HT1080 (cell line): ENCODE data around the gene MIOX. TPM values are rescaled to one million over a fixed set of nuclear protein-coding genes. Genes with fewer than 3 reads are reported as not detected.
"Not testable (repeated sequence)": the region's sequence is repeated elsewhere in the genome, so short reads cannot be mapped to it uniquely, and the experiment has no call there.

ENCODE experiments used
- DNase-seq: peaks from one replicate; pipeline ENCODE4 v3.0.0-alpha.2; 2015; ENCODE audit warnings: low read depth
- total RNA-seq: library from RNA; depleted of rRNA; stranded (reverse); fragments of >200 nt; shearing (Covaris generic); gene quantifications from 2 replicates; pipeline ENCODE4 v1.2.3, GENCODE V29; 2014; rRNA removed

Gene MIOX
- total RNA-seq, 1 experiment from 2014 or later, result not detected

DNA sequence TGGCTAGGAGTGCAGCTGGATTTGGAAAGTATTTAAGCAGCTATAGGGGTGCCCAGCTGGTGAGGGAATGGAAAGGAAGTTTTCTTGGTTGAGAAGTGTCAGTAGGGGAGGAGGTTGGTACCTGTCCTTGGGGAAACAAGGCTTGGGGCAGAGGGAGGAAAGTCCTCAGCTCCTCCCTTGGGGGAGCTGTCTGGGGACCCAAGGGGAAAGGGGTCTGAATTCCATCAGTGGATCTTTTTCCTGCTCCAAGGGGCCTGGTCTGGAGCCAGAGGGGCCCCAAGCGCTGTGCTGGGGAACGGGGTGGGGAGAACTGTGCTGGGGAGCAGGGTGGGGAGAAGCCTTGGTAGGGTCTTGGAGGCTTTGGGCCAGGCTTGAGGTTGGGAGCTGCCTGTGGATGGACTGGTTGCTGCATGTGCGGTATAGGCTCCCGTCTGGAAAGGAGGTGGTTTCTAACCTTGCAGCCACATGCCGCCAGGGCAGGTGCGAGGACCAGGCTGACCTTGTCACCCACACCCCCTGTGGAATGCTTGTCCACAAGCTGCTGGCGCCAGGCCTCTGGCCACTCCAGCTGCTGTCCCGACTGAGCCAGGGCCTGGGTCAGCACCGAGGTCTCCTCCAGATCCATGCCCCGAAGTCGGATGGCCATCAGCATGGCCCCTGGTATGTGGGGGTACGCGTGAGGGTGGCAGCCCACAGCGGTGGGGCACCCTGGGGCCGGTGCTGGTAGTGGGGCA, 42.2 kb downstream of the MIOX start:
- DNase-seq, result no peak

GRCh38 chr22:50529416-50529896, 42.8 kb downstream of the MIOX start:
- no peak for DNase-seq

DNA sequence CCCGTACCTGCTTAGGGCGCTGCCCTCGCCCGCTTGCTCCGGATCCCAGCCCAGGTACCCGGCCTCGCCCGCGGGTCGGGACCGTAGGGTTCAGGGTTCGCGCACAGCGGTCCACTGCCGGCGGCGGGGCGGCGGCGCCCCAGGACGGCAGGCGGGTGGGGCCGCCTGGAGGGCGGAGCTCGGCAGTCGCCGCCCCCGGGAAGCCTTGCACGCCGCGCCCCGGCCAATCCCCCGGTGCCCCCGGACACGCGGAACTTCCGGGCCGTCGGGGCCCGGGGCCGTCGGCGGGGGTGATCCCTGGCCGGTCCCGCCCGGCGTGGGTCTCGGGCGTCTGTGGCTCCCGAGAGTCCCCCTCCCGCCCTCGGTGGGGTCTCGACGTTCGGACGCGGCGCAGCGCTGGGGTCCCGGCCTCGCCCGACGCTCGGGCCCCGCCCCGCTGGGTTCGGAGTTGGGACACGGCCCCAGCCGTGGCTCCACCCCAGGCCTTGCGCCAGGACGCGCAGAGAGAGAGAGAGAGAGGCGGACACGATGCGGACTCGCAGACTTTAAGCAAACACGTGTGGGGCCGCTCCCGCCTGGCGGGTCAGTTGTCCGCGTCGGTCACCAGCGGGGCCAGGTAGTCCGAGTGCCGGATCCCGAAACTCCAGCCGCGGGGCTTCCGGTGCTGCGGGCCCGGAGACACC, 43.4 kb downstream of the MIOX start, which contains the start of gene TYMP:
Gene TYMP, minus strand, starts transcription at position 116 of the 683 bp plus-strand sequence. CDS start 303 bp downstream, outside the sequence.
- no peak for DNase-seq

GRCh38 chr22:50530580-50530876, 43.9 kb downstream of the MIOX start:
- DNase-seq, result no peak

DNA sequence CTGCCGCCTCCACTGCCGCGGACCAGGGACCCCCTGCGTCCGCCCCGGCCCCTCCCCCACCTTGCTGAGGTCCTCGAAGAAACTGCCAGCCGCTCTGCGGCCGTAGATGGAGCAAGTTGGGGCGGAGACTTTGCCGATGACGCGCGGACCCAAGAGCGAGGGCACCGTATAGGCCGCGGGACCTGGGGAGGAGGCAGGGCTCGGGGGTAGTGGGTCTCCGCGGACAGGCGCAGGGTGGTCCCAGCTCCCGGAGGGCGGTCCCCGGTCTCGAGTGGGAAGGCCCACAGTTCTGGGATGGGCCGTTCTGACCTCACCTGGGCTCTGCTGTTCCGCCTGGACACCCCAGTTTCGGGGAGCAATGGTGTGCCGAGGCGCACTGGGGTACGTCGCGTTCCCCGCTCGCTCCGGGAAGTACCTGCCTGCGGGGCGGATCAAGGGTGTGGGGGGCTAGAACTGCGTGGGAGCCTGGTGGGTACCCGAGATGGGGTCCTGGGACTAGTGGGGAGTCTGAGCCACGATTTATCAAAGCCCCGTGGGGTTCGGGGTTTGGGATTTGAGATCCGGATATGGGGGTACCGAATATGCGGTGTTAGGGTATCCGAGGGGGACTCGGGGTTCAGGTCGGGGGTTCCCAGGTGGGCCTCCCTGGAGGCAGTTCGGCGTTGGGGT, 44.4 kb downstream of the MIOX start:
- no peak for DNase-seq

DNA sequence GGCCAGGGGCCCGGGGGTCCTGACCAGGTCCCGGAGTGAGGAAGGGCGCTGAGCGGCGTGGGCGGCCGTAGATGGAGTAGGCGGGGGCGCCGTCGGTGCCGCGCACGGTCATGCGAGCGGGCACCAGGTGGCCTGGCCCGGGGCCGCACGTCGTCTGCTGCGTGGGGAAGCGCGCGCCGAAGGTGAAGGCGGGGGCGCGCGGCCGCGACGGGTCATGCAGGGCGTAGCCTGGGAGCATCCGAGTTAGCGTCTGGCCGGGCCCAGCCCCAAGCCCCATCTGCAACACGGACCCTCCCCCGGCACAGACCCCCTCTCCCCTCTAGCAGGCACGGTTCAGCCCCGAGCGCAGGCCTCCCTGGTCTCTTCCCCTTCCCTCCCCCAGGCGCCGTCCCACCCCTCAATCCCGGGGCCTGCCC, 44.9 kb downstream of the MIOX start:
- no peak for DNase-seq

- no peak for DNase-seq
Observed at GRCh38 chr22:50531962-50532674, 45.5 kb downstream of the MIOX start.

DNA sequence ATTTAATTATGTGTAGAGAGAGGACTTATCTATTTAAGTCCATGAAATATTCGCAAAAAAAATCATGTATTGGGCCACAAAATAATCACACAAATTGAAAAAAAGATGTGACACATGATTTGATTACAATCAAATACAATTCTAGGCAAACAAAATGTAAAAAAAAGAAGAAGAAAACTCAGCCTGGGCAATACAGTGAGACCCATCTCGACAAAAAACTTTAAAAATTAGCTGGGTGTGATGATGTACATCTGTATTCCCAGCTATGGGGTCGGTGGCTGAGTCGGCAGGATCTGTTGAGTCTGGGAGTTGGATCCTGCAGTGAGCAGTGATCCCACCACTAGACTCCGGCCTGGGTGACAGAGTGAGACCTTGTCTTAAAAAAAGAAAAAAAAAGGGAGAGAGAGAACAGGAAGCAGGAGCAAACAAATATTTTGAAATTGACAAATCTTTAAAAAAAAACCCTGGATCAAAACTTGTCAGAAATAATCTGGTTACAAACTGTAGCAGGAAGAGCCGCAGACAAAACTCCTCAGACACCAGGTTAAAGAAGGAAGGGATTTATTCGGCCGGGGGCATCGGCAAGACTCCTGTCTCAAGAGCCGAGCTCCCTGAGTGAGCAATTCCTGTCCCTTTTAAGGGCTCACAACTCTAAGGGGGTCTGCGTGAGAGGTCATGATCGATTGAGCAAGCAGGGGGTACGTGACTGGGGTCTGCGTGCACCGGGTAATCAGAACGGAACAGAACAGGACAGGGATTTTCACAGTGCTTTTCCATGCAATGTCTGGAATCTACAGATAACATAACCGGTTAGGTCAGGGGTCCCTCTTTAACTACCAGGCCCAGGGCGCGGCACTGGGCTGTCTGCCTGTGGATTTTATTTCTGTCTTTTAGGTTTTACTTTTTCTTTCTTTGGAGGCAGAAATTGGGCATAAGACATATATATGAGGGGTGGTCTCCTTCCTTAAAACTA, 46.5 kb downstream of the MIOX start:
- DNase-seq, result no peak

DNA sequence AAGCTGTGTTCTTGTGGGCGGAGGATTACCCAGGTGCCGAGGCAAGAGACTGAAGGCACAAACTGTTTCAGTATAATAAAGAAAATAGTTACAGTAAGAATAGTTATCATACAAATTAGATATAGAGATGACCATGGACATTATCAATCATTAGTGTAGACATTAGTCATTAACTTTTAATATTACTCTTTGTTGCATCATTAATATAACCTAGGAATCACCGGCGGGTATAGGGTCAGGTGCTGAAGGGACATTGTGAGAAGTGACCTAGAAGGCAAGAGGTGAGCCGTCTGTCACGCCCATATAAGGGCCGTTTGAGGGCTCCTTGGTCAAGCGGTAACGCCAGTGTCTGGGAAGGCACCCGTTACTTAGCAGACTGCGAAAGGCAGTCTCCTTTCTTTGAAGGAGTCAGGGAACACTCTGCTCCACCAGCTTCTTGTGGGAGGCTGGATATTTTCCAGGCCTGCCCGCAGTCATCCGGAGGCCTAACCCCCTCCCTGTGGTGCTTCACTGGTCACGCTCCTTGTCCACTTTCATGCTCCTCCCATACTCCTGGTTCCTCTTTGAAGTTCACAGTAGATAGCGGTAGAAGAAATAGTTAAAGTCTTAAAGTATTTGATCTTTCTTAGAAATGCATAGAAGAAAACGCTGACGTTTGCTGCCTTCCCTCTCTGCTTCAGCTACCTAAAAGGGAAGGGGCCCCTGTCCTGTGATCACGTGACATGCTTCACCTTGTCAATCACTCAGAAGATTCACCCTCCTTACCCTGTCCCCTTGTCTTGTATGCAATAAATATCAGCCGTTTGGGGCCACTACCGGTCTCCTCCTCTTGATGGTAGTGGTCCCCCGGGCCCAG, 47.4 kb downstream of the MIOX start:
- DNase-seq, result not testable (repeated sequence)

DNA sequence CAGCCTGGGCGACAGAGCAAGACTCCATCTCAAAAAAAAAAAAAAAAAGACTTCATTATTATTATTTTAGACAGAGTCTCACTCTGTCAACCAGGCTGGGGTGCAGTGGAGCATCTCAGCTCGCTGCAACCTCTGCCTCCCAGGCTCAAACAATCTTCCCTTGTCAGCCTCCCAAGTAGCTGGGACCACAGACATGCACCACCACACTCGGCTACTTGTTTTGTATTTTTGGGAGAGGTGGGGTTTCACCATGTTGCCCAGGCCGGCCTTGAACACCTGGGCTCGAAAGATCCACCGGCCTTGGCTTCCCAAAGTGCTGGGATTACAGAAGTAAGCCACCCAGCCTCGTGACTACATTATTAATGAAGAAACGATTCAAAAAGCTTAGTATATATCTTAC, 48.5 kb downstream of the MIOX start:
- DNase-seq, result no peak

- DNase-seq, result no peak
Observed at GRCh38 chr22:50536226-50536625, 49.6 kb downstream of the MIOX start.

- DNase-seq, result no peak
Observed at GRCh38 chr22:50537765-50538164, 51.1 kb downstream of the MIOX start.

Other genes with a start within 250 kb of the MIOX start
- gene TUBGCP6, start 241.8 kb upstream of the MIOX start, total RNA-seq, result 13.1 and 14.2 TPM in 2 replicates
- gene HDAC10, start 235.6 kb upstream of the MIOX start, total RNA-seq, result 13.6 and 14.5 TPM in 2 replicates
- 50.1 and 50.6 TPM in 2 replicates for gene MAPK12, start 225.2 kb upstream of the MIOX start, total RNA-seq
- gene MAPK11, start 216.5 kb upstream of the MIOX start, total RNA-seq, result 12.6 and 18.0 TPM in 2 replicates
- gene PLXNB2, start 179.2 kb upstream of the MIOX start, total RNA-seq, result 73.4 and 84.1 TPM in 2 replicates
- gene DENND6B, start 159.8 kb upstream of the MIOX start, total RNA-seq, result 0.13 and 0.31 TPM in 2 replicates
- gene PPP6R2, start 143.5 kb upstream of the MIOX start, total RNA-seq, result 40.0 and 44.6 TPM in 2 replicates
- gene SBF1, start 11.8 kb upstream of the MIOX start, total RNA-seq, result 65.2 and 76.2 TPM in 2 replicates
- gene ADM2, start 5.3 kb upstream of the MIOX start, total RNA-seq, result 0.67 and 0.79 TPM in 2 replicates
- gene LMF2, start 20.8 kb downstream of the MIOX start, total RNA-seq, result 36.7 and 54.3 TPM in 2 replicates
- gene NCAPH2, start 21.4 kb downstream of the MIOX start, total RNA-seq, result 65.3 and 73.2 TPM in 2 replicates
- gene SCO2, start 38.7 kb downstream of the MIOX start, total RNA-seq, result 6.4 and 7.7 TPM in 2 replicates
- gene TYMP, start 43.2 kb downstream of the MIOX start, total RNA-seq, result 2.0 and 2.1 TPM in 2 replicates
- gene KLHDC7B, start 59.0 kb downstream of the MIOX start, total RNA-seq, result not detected in 2 replicates
- gene SYCE3, start 76.1 kb downstream of the MIOX start, total RNA-seq, result not detected in 2 replicates
- gene CPT1B, start 91.6 kb downstream of the MIOX start, total RNA-seq, result 12.5 and 13.4 TPM in 2 replicates
- 17.8 and 22.3 TPM in 2 replicates for gene CHKB, start 96.0 kb downstream of the MIOX start, total RNA-seq
- gene MAPK8IP2, start 113.9 kb downstream of the MIOX start, total RNA-seq, result 0.37 and 0.47 TPM in 2 replicates
- gene ARSA, start 141.3 kb downstream of the MIOX start, total RNA-seq, result 11.0 and 11.3 TPM in 2 replicates
- 0.58 and 0.63 TPM in 2 replicates for gene SHANK3, start 186.0 kb downstream of the MIOX start, total RNA-seq